K562 (cell line): Measurements from ENCODE around the gene SLC16A5. TPM values are rescaled to one million over a fixed set of nuclear protein-coding genes. Genes with fewer than 3 reads are reported as not detected.

Experiments
- CAMTA2 ChIP-seq: fragments of 250-450 bp; sonication (Bioruptor Pico); conservative IDR thresholded peaks from 2 replicates; pipeline ENCODE4 v1.5.1; 2022
- CBX8 ChIP-seq: fragments of 200-600 bp; sonication (generic); IDR thresholded peaks from 2 replicates; pipeline ENCODE4 v1.6.1; 2012; ENCODE audit warnings: borderline replicate concordance, mixed run types, low read depth, mild to moderate bottlenecking, moderate library complexity, mixed read lengths, low read length, control low read depth, inconsistent platforms; ENCODE audit not compliant: poor library complexity, severe bottlenecking; ENCODE audit errors: extremely low read depth
- CCAR2 ChIP-seq: fragments of 200-400 bp; formaldehyde crosslinking; IDR thresholded peaks from 2 replicates; pipeline ENCODE4 v1.6.1; 2017; ENCODE audit warnings: mild to moderate bottlenecking, low read depth, low read length
- DPF2 ChIP-seq: fragments of 450-650 bp; IDR thresholded peaks from 2 replicates; pipeline ENCODE4 v1.6.1; 2016
- EGR1 ChIP-seq: fragments of 450-650 bp; conservative IDR thresholded peaks from 2 replicates; pipeline ENCODE4 v1.6.1; 2017; ENCODE audit warnings: mild to moderate bottlenecking
- ETS2 ChIP-seq: IDR thresholded peaks from 2 replicates; pipeline ENCODE4 v1.6.1; 2016; ENCODE audit warnings: borderline replicate concordance, missing genetic modification characterization, mild to moderate bottlenecking, moderate library complexity, missing compliant biosample characterization; ENCODE audit not compliant: poor library complexity, severe bottlenecking
- FOS ChIP-seq: IDR thresholded peaks from 3 replicates; pipeline ENCODE4 v1.6.1; 2011; ENCODE audit not compliant: insufficient read length; ENCODE audit errors: extremely low read depth
- FOXO4 ChIP-seq: fragments of 450-650 bp; formaldehyde crosslinking; IDR thresholded peaks from 2 replicates; pipeline ENCODE4 v1.4.0; 2020; ENCODE audit warnings: mild to moderate bottlenecking, moderate library complexity
- GABPB2 ChIP-seq: fragments of 250-450 bp; sonication (Bioruptor Pico); conservative IDR thresholded peaks from 2 replicates; pipeline ENCODE4 v1.5.1; 2021; ENCODE audit warnings: mild to moderate bottlenecking
- HDGF ChIP-seq: fragments of 450-650 bp; IDR thresholded peaks from 2 replicates; pipeline ENCODE4 v1.6.1; 2016
- LEF1 ChIP-seq: fragments of 450-650 bp; IDR thresholded peaks from 2 replicates; pipeline ENCODE4 v1.6.1; 2016; ENCODE audit warnings: mild to moderate bottlenecking
- MBD1 ChIP-seq: fragments of 250-450 bp; sonication (Bioruptor Pico); IDR thresholded peaks from 2 replicates; pipeline ENCODE4 v1.8.0; 2022; ENCODE audit warnings: inconsistent platforms
- MBD2 ChIP-seq: sonication (generic); IDR thresholded peaks from 2 replicates; pipeline ENCODE4 v1.6.1; 2016; ENCODE audit warnings: low read depth, borderline replicate concordance
- MCM5 ChIP-seq: fragments of 450-650 bp; IDR thresholded peaks from 2 replicates; pipeline ENCODE4 v1.6.1; 2016; ENCODE audit warnings: low read depth
- MECOM ChIP-seq: fragments of 250-450 bp; sonication (Bioruptor Pico); IDR thresholded peaks from 2 replicates; pipeline ENCODE4 v1.8.0; 2022; ENCODE audit warnings: inconsistent platforms
- MED1 ChIP-seq: sonication (generic); formaldehyde crosslinking; IDR thresholded peaks from 2 replicates; pipeline ENCODE4 v1.8.1; 2023; ENCODE audit warnings: missing genetic modification reagents, borderline replicate concordance
- MEF2D ChIP-seq: conservative IDR thresholded peaks from 2 replicates; pipeline ENCODE4 v1.6.1; 2016; ENCODE audit warnings: low read depth, missing genetic modification characterization, missing compliant biosample characterization
- NFATC3 ChIP-seq: fragments of 450-650 bp; IDR thresholded peaks from 2 replicates; pipeline ENCODE4 v1.6.1; 2017; ENCODE audit warnings: mild to moderate bottlenecking
- PHF20 ChIP-seq: fragments of 450-650 bp; IDR thresholded peaks from 2 replicates; pipeline ENCODE4 v1.6.1; 2018; ENCODE audit not compliant: partially characterized antibody
- PPARD ChIP-seq: fragments of 250-450 bp; sonication (Bioruptor Pico); IDR thresholded peaks from 2 replicates; pipeline ENCODE4 v1.8.0; 2022; ENCODE audit warnings: inconsistent platforms, mild to moderate bottlenecking, moderate library complexity
- SMAD4 ChIP-seq: fragments of 250-450 bp; sonication (Bioruptor Pico); conservative IDR thresholded peaks from 2 replicates; pipeline ENCODE4 v1.8.0; 2021; ENCODE audit warnings: inconsistent platforms, mild to moderate bottlenecking, moderate library complexity
- ZKSCAN3 ChIP-seq: fragments of 250-450 bp; sonication (Bioruptor Pico); IDR thresholded peaks from 2 replicates; pipeline ENCODE4 v1.4.0; 2020
- ZNF121 ChIP-seq: sonication (generic); formaldehyde crosslinking; conservative IDR thresholded peaks from 2 replicates; pipeline ENCODE4 v1.8.0; 2022; ENCODE audit warnings: missing genetic modification reagents
- ZNF431 ChIP-seq: sonication (generic); formaldehyde crosslinking; IDR thresholded peaks from 2 replicates; pipeline ENCODE4 v1.8.0; 2022; ENCODE audit warnings: mild to moderate bottlenecking, missing genetic modification reagents
- ZNF511 ChIP-seq: sonication (generic); formaldehyde crosslinking; IDR thresholded peaks from 2 replicates; pipeline ENCODE4 v1.8.0; 2022; ENCODE audit warnings: mild to moderate bottlenecking, missing genetic modification reagents
- ZNF707 ChIP-seq: fragments of 250-450 bp; sonication (Bioruptor Pico); conservative IDR thresholded peaks from 2 replicates; pipeline ENCODE4 v1.8.0; 2022; ENCODE audit warnings: inconsistent platforms, mild to moderate bottlenecking, moderate library complexity
- ZNF75A ChIP-seq: fragments of 450-650 bp; formaldehyde crosslinking; IDR thresholded peaks from 2 replicates; pipeline ENCODE4 v1.4.0; 2020; ENCODE audit warnings: mild to moderate bottlenecking
- ZNF778 ChIP-seq: fragments of 450-650 bp; formaldehyde crosslinking; IDR thresholded peaks from 2 replicates; pipeline ENCODE4 v1.4.0; 2020; ENCODE audit warnings: mild to moderate bottlenecking, moderate library complexity
- polyA plus RNA-seq, 8 experiments: library from polyadenylated mRNA; depleted of rRNA in 4 of 8; stranded (reverse) in 5 of 8; unstranded in 3 of 8; fragments of >200 nt; fragmentation: Nextera tagmentation in 2 of 8; fragmentation: Illumina TruSeq in 1 of 8; extraction: Ambion mirVana in 2 of 8; extraction: Trizol in 1 of 8; gene quantifications; 2 replicates each; pipeline versions ENCODE4 v1.2.1 to v1.2.3, GENCODE V29; 2011 to 2014; ENCODE audit warnings: inconsistent platforms in 1 of 8, missing spikeins in 1 of 8
- total RNA-seq, 7 experiments: library from RNA; depleted of rRNA in 6 of 7; stranded (reverse); fragments of >200 nt in 6 of 7; fragmentation: Illumina TruSeq in 2 of 7; extraction: Trizol in 2 of 7; gene quantifications; 2 replicates each; pipeline versions ENCODE4 v1.2.1 to v1.2.3, GENCODE V29; 2011 to 2021; ENCODE audit warnings: low replicate concordance in 1 of 7

The SLC16A5 gene
- total and polyA plus RNA-seq, 9 of the 15 experiments (the other 6 are each of a cell fraction or from before 2014, with no cell fraction given), result 0.06 to 2.6 (median 0.91) TPM

GRCh38 chr17:75087558-75088453, at the start of gene SLC16A5 (continued):
- TF ChIP-seq ZNF121 (no peak), ZNF431 (CRISPR knock-in tag) (no peak), MCM5 (no peak), CBX8 (no peak), FOXO4 (CRISPR knock-in tag) (no peak), MED1 (no peak), PHF20 (no peak), HDGF (no peak), SMAD4 (CRISPR knock-in tag) (peak; percentile 29; the same call in 1 of the 2 replicates), MEF2D (tag) (no peak), ZNF707 (CRISPR knock-in tag) (no peak), LEF1 (no peak), MBD1 (CRISPR knock-in tag) (no peak), EGR1 (no peak), ZNF75A (CRISPR knock-in tag) (no peak), ZNF511 (CRISPR knock-in tag) (no peak), CCAR2 (no peak), FOS (no peak), GABPB2 (no peak), ETS2 (tag) (no peak), ZNF778 (CRISPR knock-in tag) (no peak), ZKSCAN3 (CRISPR knock-in tag) (no peak), CAMTA2 (CRISPR knock-in tag) (no peak), NFATC3 (no peak), MECOM (CRISPR knock-in tag) (no peak), DPF2 (no peak), PPARD (CRISPR knock-in tag) (no peak), MBD2 (no peak)
